ENCODE measurements around the gene SLC35B1.

DNA sequence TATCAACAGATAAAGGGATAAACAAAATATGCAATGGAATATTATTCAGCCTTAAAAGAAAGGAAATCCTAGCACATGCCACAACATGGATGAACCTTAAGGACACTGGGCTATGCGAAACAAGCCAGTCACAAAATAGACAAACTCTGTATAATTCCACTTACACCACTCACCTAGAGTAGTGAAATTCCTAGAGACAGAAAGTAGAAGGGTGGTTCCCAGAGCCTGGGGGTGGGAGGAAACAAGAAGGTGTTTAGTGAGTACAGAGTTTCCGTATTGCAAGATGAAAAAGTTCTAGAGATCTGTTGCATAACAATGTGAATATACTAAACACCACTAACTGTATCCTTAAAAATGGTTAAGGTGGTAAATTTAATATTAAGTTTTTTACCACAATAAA is 39.9 kb downstream of the SLC35B1 start:
- TF ChIP-seq POLR2A (IDR thresholded peaks at IDR 0.05) (no peak), CTCF (IDR thresholded peaks at IDR 0.05) (no peak), POLR2AphosphoS5 (IDR thresholded peaks at IDR 0.05) (no peak)
